Endodermal cell (in vitro differentiated cells): ENCODE data around the gene LPP. TPM values are rescaled to one million over a fixed set of nuclear protein-coding genes. Genes with fewer than 3 reads are reported as not detected.

Experiments used
- DNase-seq: peaks from one replicate; pipeline ENCODE4 v3.0.0-alpha.2; 2017
- H3K27ac ChIP-seq: 2 replicates; pipeline ENCODE4 v1.5.1; 2013; ENCODE audit warnings: mild to moderate bottlenecking, low read depth, low read length, moderate library complexity
- H3K27me3 ChIP-seq: 2 replicates; pipeline ENCODE4 v1.6.1; 2013; ENCODE audit warnings: mild to moderate bottlenecking, low read length, moderate library complexity; ENCODE audit not compliant: insufficient read depth, control insufficient read depth, poor library complexity, severe bottlenecking
- H3K36me3 ChIP-seq: 2 replicates; pipeline ENCODE4 v1.7.0; 2013; ENCODE audit warnings: mild to moderate bottlenecking, low read length, moderate library complexity; ENCODE audit not compliant: control insufficient read depth, insufficient read depth
- H3K4me1 ChIP-seq: one replicate; pipeline ENCODE4 v1.7.0; 2013; ENCODE audit warnings: low read length; ENCODE audit not compliant: control insufficient read depth, insufficient read depth
- H3K4me3 ChIP-seq: 2 replicates; pipeline ENCODE4 v1.5.1; 2013; ENCODE audit warnings: mild to moderate bottlenecking, low read length, moderate library complexity
- H3K9ac ChIP-seq: 2 replicates; pipeline ENCODE4 v1.6.1; 2013; ENCODE audit warnings: mild to moderate bottlenecking, low read length, moderate library complexity; ENCODE audit not compliant: poor library complexity, severe bottlenecking; ENCODE audit errors: extremely low read depth
- H3K9me3 ChIP-seq: 2 replicates; pipeline ENCODE4 v1.6.1; 2013; ENCODE audit warnings: mild to moderate bottlenecking, low read length, moderate library complexity; ENCODE audit not compliant: control insufficient read depth
- H3K27ac Mint-ChIP-seq: 2 replicates; pipeline ENCODE4 v1.8.0; 2020; ENCODE audit warnings: mixed read lengths
- H3K27me3 Mint-ChIP-seq: 2 replicates; pipeline ENCODE4 v1.8.0; 2021; ENCODE audit warnings: mild to moderate bottlenecking, mixed read lengths; ENCODE audit not compliant: insufficient read depth
- H3K36me3 Mint-ChIP-seq: 2 replicates; pipeline ENCODE4 v1.8.0; 2020; ENCODE audit warnings: low read depth, mixed read lengths
- H3K4me1 Mint-ChIP-seq: 2 replicates; pipeline ENCODE4 v1.8.0; 2020; ENCODE audit warnings: mixed read lengths
- H3K4me3 Mint-ChIP-seq: 2 replicates; pipeline ENCODE4 v1.8.0; 2020; ENCODE audit warnings: mild to moderate bottlenecking, moderate library complexity, mixed read lengths
- H3K9me3 Mint-ChIP-seq: 2 replicates; pipeline ENCODE4 v1.8.0; 2020; ENCODE audit warnings: mild to moderate bottlenecking, mixed read lengths
- CTCF ChIP-seq: fragments of 200-600 bp; sonication (generic); conservative IDR thresholded peaks from 2 replicates; pipeline ENCODE4 v1.5.0; 2021; ENCODE audit warnings: antibody characterized with exemption, mild to moderate bottlenecking
- whole genome bisulfite sequencing, 2 experiments: methylation state at CpG; one replicate each; pipeline versions ENCODE4 v1.1.5 to v1.1.7; 2013; ENCODE audit warnings: missing lambda C conversion rate in 2 of 2, mixed read lengths in 1 of 2; ENCODE audit not compliant: insufficient coverage in 1 of 2, insufficient read length in 1 of 2; 5-methylcytosine and 5-hydroxymethylcytosine counted together
- total RNA-seq, 2 donors: library from RNA; stranded (reverse); fragmentation: NEBNext Ultra II Directional in 1 of 2; extraction: Animal tissue kit (Norgen Biotek cat#: 25700) in 1 of 2; gene quantifications; 2 replicates in 1 of 2; 3 replicates in 1 of 2; pipeline ENCODE4 v1.2.1, GENCODE V29; 2021

LPP gene
- total RNA-seq, 2 donors from 2014 or later: 78.0 to 105 TPM

DNA sequence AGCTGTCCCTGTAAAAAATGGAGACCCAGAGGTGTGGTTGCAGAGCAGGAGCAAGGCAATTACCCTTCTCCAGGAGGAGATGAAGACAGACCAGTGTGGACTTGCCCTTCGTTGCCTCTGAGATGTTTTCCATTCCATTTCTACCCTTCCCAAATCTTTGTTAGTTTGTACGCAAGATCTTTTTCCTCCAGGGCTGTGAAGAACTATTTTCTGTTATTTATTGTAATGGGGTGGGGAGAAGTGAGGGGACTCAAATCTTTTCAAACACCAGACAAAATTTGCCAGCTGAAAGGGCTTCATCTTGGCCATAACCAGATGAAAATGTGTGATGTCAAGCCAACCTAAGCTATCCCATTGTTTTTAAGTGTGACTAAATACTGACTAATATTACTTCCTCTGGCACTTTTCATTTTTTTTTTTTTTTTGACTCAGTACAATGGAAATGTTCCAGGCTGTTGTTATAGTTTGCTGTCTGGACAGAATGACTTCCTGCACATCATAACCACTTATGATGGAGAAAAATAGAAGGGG is 746.5 kb downstream of the LPP start:
- no peak overlapping the region for H3K9ac ChIP-seq
- H3K4me1 Mint-ChIP-seq: peaks cover 6% of the 10 kb centered on the region
- 94 to 100% methylated on average over 1 to 2 of the region's 2 CpGs for WGBS, 2 experiments

DNA sequence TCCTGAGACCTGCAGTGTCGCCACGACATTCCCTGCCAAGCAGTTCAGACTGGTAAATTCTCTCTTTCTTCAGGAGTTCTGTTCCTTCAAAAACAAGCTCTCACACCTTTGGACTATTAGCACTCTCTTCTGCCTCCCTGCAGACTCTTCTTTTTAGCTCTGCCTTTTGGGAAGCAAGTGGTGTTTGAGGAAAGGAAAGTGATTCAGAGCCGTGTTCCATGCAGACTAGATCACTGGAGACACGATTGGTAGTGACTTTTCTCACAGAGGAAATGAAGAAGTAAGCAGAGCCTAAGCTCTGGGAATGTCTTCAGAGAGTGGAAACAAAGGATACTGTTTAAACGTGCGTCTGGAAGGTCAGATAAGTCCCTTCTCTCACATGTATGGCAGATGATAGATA is 747.2 kb downstream of the LPP start:
- Mint-ChIP-seq H3K9me3 (no peaks in the 10 kb centered on the region), H3K36me3 (peaks cover 1% of the 10 kb centered on the region), H3K27ac (no peak overlapping the region), H3K4me1 (peaks cover 6% of the 10 kb centered on the region), H3K4me3 (no peak overlapping the region), H3K27me3 (no peaks in the 10 kb centered on the region)
- Histone ChIP-seq H3K4me1 (no peaks in the 10 kb centered on the region), H3K9ac (no peak overlapping the region), H3K9me3 (no peaks in the 10 kb centered on the region), H3K27ac (no peak overlapping the region), H3K36me3 (peaks cover 5% of the 10 kb centered on the region), H3K4me3 (no peak overlapping the region), H3K27me3 (no peaks in the 10 kb centered on the region)
- no peak for DNase-seq
- no peak for TF ChIP-seq CTCF
- 86 to 90% methylated on average over 6 of the region's 6 CpGs for WGBS, 2 experiments

More for the DNA sequence above, 746.5 kb downstream of the LPP start:
- no peak for DNase-seq
- TF ChIP-seq CTCF: no peak
- H3K36me3 Mint-ChIP-seq: peaks cover 1% of the 10 kb centered on the region
- H3K9me3 Mint-ChIP-seq: no peaks in the 10 kb centered on the region
- Histone ChIP-seq H3K4me1 (no peaks in the 10 kb centered on the region), H3K4me3 (no peak overlapping the region), H3K9me3 (no peaks in the 10 kb centered on the region), H3K27ac (no peak overlapping the region), H3K36me3 (peaks cover 5% of the 10 kb centered on the region), H3K27me3 (no peaks in the 10 kb centered on the region)
- no peak overlapping the region for H3K4me3 Mint-ChIP-seq
- no peak overlapping the region for H3K27ac Mint-ChIP-seq
- H3K27me3 Mint-ChIP-seq: no peaks in the 10 kb centered on the region

DNA sequence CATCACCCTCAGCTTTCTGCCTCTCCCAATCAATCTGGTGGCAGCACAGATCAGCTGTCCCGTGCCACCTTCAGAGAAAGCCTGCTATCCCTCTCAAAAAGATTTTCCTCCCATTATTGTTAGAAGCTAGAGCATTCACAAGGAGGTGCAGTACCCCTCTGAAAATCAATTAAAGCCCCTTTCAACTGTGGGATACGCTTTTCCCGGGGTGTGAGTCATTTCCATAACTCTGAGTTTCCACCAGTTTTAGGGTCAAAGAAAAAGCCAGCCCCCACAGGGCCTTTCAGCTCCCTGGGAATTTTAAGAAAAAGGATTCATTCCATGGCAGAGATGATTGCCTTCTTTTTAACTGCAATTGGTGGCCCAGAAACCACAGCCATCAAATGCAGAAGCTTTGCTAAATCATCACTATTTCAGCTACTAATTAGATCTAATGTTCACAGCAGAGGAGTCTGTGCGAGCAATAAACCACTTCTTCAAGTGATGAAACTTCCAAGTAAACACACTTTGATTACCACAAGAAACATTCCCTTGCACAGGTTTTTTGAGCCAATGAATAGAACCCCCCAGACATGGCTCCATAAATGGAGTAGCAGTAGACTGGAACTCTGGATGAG is 747.8 kb downstream of the LPP start:
- Mint-ChIP-seq H3K27ac (no peak overlapping the region), H3K36me3 (peaks cover 1% of the 10 kb centered on the region), H3K27me3 (no peaks in the 10 kb centered on the region), H3K9me3 (no peaks in the 10 kb centered on the region), H3K4me3 (no peak overlapping the region), H3K4me1 (peaks cover 6% of the 10 kb centered on the region)
- H3K36me3 ChIP-seq: peaks cover 5% of the 10 kb centered on the region
- H3K9me3 ChIP-seq: no peaks in the 10 kb centered on the region
- TF ChIP-seq CTCF: no peak
- no peaks in the 10 kb centered on the region for H3K4me1 ChIP-seq
- no peak for DNase-seq
- H3K9ac ChIP-seq: no peak overlapping the region
- WGBS, 2 experiments: 86 to 88% methylated on average over 3 to 4 of the region's 4 CpGs
- H3K4me3 ChIP-seq: no peak overlapping the region
- H3K27ac ChIP-seq: no peak overlapping the region
- no peaks in the 10 kb centered on the region for H3K27me3 ChIP-seq
